Erythroblast (primary cell): ENCODE measurements around the gene DISC1.

Source experiments
- GATA1 ChIP-seq: IDR thresholded peaks from 2 replicates; pipeline ENCODE4 v1.6.1; 2011; ENCODE audit warnings: low read depth, mild to moderate bottlenecking, control low read depth, low read length, moderate library complexity
- POLR2A ChIP-seq: IDR thresholded peaks from 2 replicates; pipeline ENCODE4 v1.6.1; 2011; ENCODE audit warnings: mild to moderate bottlenecking, low read length

DNA sequence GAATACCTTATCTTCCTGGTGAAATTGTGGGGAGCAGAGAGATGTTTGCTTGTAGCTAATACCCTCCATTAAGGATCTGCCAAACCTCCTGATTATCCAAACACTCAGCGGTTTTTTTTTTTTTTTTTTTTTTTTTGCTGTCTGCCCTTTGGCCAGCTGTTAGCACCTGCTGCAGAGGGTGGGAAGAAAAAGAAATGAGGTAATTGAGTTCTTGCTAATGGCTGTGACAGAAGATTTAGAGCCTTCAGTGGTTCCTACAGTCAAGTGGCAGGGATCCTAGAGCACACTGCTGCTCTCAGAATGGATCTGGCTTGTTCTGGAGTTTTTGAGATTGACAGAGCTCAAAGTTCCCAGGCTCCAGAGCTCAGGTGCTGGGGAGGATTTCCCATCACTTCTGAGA is 342.5 kb downstream of the DISC1 start:
- TF ChIP-seq POLR2A (no peak), GATA1 (no peak)
